Measurements from ENCODE around the gene RAB34. TPM values are rescaled to one million over a fixed set of nuclear protein-coding genes. Genes with fewer than 3 reads are reported as not detected.

Gene RAB34
- total and polyA plus RNA-seq, 8 donors = 35.6 to 101 (median 75.4) TPM

GRCh38 chr17:28693869-28694268, 23.8 kb downstream of the RAB34 start:
- Histone ChIP-seq H3K9me3 (no peaks in the 10 kb centered on the region), H3K27ac (no peak overlapping the region), H3K4me3 (no peak overlapping the region), H3K4me1 (peaks cover 7 to 23% (median 14%) of the 10 kb centered on the region in 4 donors), H3K36me3 (peaks cover 94 to 100% (median 100%) of the 10 kb centered on the region in 4 donors), H3K27me3 (no peaks in the 10 kb centered on the region)
- no peak for TF ChIP-seq POLR2AphosphoS5 (IDR thresholded peaks at IDR 0.05)
- TF ChIP-seq EP300 (IDR thresholded peaks at IDR 0.05) = no peak
- TF ChIP-seq, protein P1, sequence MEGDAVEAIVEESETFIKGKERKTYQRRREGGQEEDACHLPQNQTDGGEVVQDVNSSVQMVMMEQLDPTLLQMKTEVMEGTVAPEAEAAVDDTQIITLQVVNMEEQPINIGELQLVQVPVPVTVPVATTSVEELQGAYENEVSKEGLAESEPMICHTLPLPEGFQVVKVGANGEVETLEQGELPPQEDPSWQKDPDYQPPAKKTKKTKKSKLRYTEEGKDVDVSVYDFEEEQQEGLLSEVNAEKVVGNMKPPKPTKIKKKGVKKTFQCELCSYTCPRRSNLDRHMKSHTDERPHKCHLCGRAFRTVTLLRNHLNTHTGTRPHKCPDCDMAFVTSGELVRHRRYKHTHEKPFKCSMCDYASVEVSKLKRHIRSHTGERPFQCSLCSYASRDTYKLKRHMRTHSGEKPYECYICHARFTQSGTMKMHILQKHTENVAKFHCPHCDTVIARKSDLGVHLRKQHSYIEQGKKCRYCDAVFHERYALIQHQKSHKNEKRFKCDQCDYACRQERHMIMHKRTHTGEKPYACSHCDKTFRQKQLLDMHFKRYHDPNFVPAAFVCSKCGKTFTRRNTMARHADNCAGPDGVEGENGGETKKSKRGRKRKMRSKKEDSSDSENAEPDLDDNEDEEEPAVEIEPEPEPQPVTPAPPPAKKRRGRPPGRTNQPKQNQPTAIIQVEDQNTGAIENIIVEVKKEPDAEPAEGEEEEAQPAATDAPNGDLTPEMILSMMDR (IDR thresholded peaks at IDR 0.05) = no peak
- no peak for TF ChIP-seq POLR2A (IDR thresholded peaks at IDR 0.05)
- 71 to 100% (median 93%) methylated on average over 1 of the region's 1 CpG for WGBS, 5 donors
- no peak for DNase-seq
- intact Hi-C loops (cut with DNase I; ENCODE audit: low total_unique reads) = no loop called here

- DNase-seq = no peak
- 95 to 100% (median 98%) methylated on average over 3 of the region's 3 CpGs for WGBS, 5 donors
- TF ChIP-seq POLR2A (IDR thresholded peaks at IDR 0.05) (no peak), EP300 (IDR thresholded peaks at IDR 0.05) (no peak), POLR2AphosphoS5 (IDR thresholded peaks at IDR 0.05) (no peak)
- TF ChIP-seq, protein P1 (IDR thresholded peaks at IDR 0.05) = no peak
- Histone ChIP-seq H3K27me3 (no peaks in the 10 kb centered on the region), H3K4me1 (no peaks in the 10 kb centered on the region), H3K4me3 (no peak overlapping the region), H3K9me3 (no peaks in the 10 kb centered on the region), H3K27ac (no peak overlapping the region), H3K36me3 (peaks cover 95 to 100% (median 100%) of the 10 kb centered on the region in 4 donors)
- intact Hi-C loops (cut with DNase I; ENCODE audit: low total_unique reads) = no loop called here
Observed at GRCh38 chr17:28689011-28689410, 28.7 kb downstream of the RAB34 start.

DNA sequence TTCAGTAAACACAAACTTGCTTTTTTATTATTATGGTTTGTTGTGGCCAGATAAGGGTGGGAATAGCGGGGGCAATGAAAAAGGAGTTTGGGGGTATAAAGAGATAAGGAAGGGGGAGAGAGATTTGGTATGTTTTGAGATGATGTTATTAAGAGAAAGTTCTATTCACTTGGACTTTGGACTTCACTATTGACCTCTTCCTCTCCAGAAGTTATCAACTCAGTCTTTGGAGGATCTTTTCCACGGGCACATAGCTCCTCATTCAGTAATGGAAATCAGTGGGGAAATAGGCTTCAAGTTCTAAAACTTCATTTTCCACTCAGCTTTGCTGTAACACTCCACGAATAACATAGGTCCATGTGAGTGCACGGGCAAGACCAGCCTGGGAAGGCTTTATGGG, 29.2 kb downstream of the RAB34 start:
- H3K27ac ChIP-seq = no peak overlapping the region
- H3K27me3 ChIP-seq = no peaks in the 10 kb centered on the region
- peaks cover 95 to 100% (median 100%) of the 10 kb centered on the region in 4 donors for H3K36me3 ChIP-seq
- DNase-seq = no peak
- H3K4me1 ChIP-seq = no peaks in the 10 kb centered on the region
- 84 to 89% (median 87%) methylated on average over 4 of the region's 4 CpGs for WGBS, 5 donors
- H3K9me3 ChIP-seq = no peaks in the 10 kb centered on the region
- TF ChIP-seq POLR2A (IDR thresholded peaks at IDR 0.05) (no peak), POLR2AphosphoS5 (IDR thresholded peaks at IDR 0.05) (no peak), EP300 (IDR thresholded peaks at IDR 0.05) (no peak)
- TF ChIP-seq, protein P1 (IDR thresholded peaks at IDR 0.05) = no peak
- H3K4me3 ChIP-seq = no peak overlapping the region
- intact Hi-C loops (cut with DNase I; ENCODE audit: low total_unique reads) = no loop called here

DNA sequence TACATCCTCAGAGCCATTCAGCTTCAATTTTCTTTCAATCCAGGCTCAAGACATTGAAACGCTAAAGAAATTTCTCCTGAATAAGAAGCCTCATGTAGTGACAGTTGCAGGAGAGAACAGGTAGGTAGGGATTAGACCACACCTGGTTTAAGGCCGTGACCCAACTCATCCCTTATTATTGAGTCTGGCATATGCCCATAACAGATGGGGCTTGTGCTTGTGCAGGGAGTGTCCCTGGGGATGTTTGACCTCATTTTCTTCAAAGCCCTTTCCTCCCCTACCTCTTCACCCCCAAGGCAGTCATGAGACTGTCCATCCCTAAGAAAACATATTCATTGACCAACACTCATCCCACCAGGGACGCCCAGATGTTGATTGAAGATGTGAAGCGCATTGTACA, 31.4 kb downstream of the RAB34 start:
- H3K27ac ChIP-seq = no peak overlapping the region
- no peak for DNase-seq
- intact Hi-C loops (cut with DNase I; ENCODE audit: low total_unique reads) = no loop called here
- no peaks in the 10 kb centered on the region for H3K9me3 ChIP-seq
- H3K36me3 ChIP-seq = peaks cover 98 to 100% (median 100%) of the 10 kb centered on the region in 4 donors
- H3K4me3 ChIP-seq = no peak overlapping the region
- 75 to 93% (median 88%) methylated on average over 4 of the region's 4 CpGs for WGBS, 5 donors
- no peaks in the 10 kb centered on the region for H3K27me3 ChIP-seq
- no peak for TF ChIP-seq POLR2AphosphoS5 (IDR thresholded peaks at IDR 0.05)
- TF ChIP-seq, protein P1 (IDR thresholded peaks at IDR 0.05) = no peak
- TF ChIP-seq EP300 (IDR thresholded peaks at IDR 0.05) = no peak
- TF ChIP-seq POLR2A (IDR thresholded peaks at IDR 0.05) = no peak
- H3K4me1 ChIP-seq = no peaks in the 10 kb centered on the region
